Effector memory CD4-positive, alpha-beta T cell (primary cell): ENCODE data around the gene GXYLT1.
"Not testable (repeated sequence)": the region's sequence is repeated elsewhere in the genome, so short reads cannot be mapped to it uniquely, and the experiment has no call there.

Source experiments
- DNase-seq, 3 donors: peaks; one replicate each; pipeline ENCODE4 v3.0.0-alpha.2; 2020
- H3K27ac ChIP-seq: 2 replicates; pipeline ENCODE4 v1.7.0; 2013; ENCODE audit warnings: mild to moderate bottlenecking, low read length, moderate library complexity; ENCODE audit not compliant: insufficient read depth, poor library complexity, severe bottlenecking
- H3K27me3 ChIP-seq: replicated peaks from 2 replicates; pipeline ENCODE4 v1.7.0; 2013; ENCODE audit warnings: mild to moderate bottlenecking, low read length; ENCODE audit not compliant: insufficient read depth, control insufficient read depth, poor library complexity, severe bottlenecking
- H3K36me3 ChIP-seq: 2 replicates; pipeline ENCODE4 v1.7.0; 2013; ENCODE audit warnings: mild to moderate bottlenecking, low read length, moderate library complexity; ENCODE audit not compliant: control insufficient read depth, insufficient read depth
- H3K4me1 ChIP-seq: 2 replicates; pipeline ENCODE4 v1.7.0; 2013; ENCODE audit warnings: low read length, mild to moderate bottlenecking; ENCODE audit not compliant: control insufficient read depth, insufficient read depth, poor library complexity, severe bottlenecking
- H3K4me3 ChIP-seq: 2 replicates; pipeline ENCODE4 v1.7.0; 2013; ENCODE audit warnings: low read length, low read depth, mild to moderate bottlenecking; ENCODE audit not compliant: insufficient read depth, poor library complexity, severe bottlenecking
- H3K9me3 ChIP-seq: 2 replicates; pipeline ENCODE4 v1.7.0; 2013; ENCODE audit warnings: mild to moderate bottlenecking, low read length, moderate library complexity; ENCODE audit not compliant: control insufficient read depth

The GXYLT1 gene

GRCh38 chr12:42076976-42077375 lies 67.7 kb downstream of the GXYLT1 start:
- Histone ChIP-seq H3K27me3 (no peaks in the 10 kb centered on the region), H3K4me1 (no peaks in the 10 kb centered on the region), H3K4me3 (no peak overlapping the region), H3K9me3 (no peaks in the 10 kb centered on the region), H3K36me3 (no peaks in the 10 kb centered on the region), H3K27ac (no peak overlapping the region)
- no peak for DNase-seq

DNA sequence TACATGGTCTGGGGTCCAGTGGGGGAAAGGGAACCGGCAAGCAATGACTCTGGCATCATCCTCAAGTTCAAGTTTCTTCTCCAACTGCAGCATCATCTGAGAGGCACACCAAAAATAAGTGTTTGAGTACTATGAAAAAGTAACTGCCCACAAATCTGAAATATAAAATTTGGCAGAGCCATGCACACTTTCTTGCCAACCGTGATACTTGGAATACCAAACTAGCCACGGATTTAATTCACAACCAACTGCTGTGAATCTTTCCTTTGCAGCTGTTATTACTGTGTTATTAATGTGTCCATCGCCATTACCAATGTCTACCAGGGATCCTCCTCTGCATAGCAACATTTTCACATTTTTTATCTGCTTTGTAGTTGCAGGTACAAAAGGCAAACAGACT lies 74.6 kb downstream of the GXYLT1 start:
- no peaks in the 10 kb centered on the region for H3K27me3 ChIP-seq
- DNase-seq = no peak
- no peaks in the 10 kb centered on the region for H3K9me3 ChIP-seq
- no peaks in the 10 kb centered on the region for H3K4me1 ChIP-seq
- no peak overlapping the region for H3K4me3 ChIP-seq
- H3K36me3 ChIP-seq = no peaks in the 10 kb centered on the region
- H3K27ac ChIP-seq = no peak overlapping the region

GRCh38 chr12:42059127-42059526 lies 85.5 kb downstream of the GXYLT1 start:
- H3K27me3 ChIP-seq = no peaks in the 10 kb centered on the region
- no peaks in the 10 kb centered on the region for H3K4me1 ChIP-seq
- H3K36me3 ChIP-seq = no peaks in the 10 kb centered on the region
- H3K4me3 ChIP-seq = no peak overlapping the region
- H3K9me3 ChIP-seq = no peaks in the 10 kb centered on the region
- DNase-seq = no peak
- H3K27ac ChIP-seq = no peak overlapping the region

- Histone ChIP-seq H3K4me3 (no peak overlapping the region), H3K27me3 (no peaks in the 10 kb centered on the region), H3K9me3 (no peaks in the 10 kb centered on the region), H3K27ac (no peak overlapping the region), H3K36me3 (no peaks in the 10 kb centered on the region), H3K4me1 (no peaks in the 10 kb centered on the region)
- DNase-seq = no peak
Observed at GRCh38 chr12:42056130-42056529, 88.5 kb downstream of the GXYLT1 start.

GRCh38 chr12:42053456-42053855 lies 91.2 kb downstream of the GXYLT1 start:
- peaks cover 4% of the 10 kb centered on the region for H3K27me3 ChIP-seq
- no peaks in the 10 kb centered on the region for H3K4me1 ChIP-seq
- H3K4me3 ChIP-seq = no peak overlapping the region
- H3K9me3 ChIP-seq = no peaks in the 10 kb centered on the region
- no peak for DNase-seq
- H3K27ac ChIP-seq = no peak overlapping the region
- H3K36me3 ChIP-seq = no peaks in the 10 kb centered on the region

DNA sequence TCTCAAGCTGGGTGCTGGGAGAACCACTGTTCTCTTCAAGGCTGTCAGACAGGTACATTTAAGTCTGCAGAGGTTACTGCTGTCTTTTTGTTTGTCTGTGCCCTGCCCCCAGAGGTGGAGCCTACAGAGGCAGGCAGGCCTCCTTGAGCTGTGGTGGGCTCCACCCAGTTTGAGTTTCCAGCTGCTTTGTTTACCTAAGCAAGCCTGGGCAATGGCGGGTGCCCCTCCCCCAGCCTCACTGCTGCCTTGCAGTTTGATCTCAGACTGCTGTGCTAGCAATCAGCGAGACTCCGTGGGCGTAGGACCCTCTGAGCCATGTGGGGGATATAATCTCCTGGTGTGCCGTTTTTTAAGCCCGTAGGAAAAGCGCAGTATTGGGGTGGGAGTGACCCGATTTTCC lies 95.7 kb downstream of the GXYLT1 start:
- not testable (repeated sequence) for H3K27me3 ChIP-seq, H3K4me3 ChIP-seq, H3K9me3 ChIP-seq, H3K27ac ChIP-seq, H3K4me1 ChIP-seq, H3K36me3 ChIP-seq, DNase-seq

GRCh38 chr12:42039577-42039976 lies 105.1 kb downstream of the GXYLT1 start:
- Histone ChIP-seq H3K27me3 (no peaks in the 10 kb centered on the region), H3K27ac (no peak overlapping the region), H3K4me1 (no peaks in the 10 kb centered on the region), H3K36me3 (no peaks in the 10 kb centered on the region), H3K9me3 (no peaks in the 10 kb centered on the region), H3K4me3 (no peak overlapping the region)
- DNase-seq = no peak

GRCh38 chr12:42039176-42039575 lies 105.5 kb downstream of the GXYLT1 start:
- DNase-seq = no peak
- no peak overlapping the region for H3K27ac ChIP-seq
- no peaks in the 10 kb centered on the region for H3K4me1 ChIP-seq
- no peak overlapping the region for H3K4me3 ChIP-seq
- no peaks in the 10 kb centered on the region for H3K9me3 ChIP-seq
- no peaks in the 10 kb centered on the region for H3K27me3 ChIP-seq
- no peaks in the 10 kb centered on the region for H3K36me3 ChIP-seq

DNA sequence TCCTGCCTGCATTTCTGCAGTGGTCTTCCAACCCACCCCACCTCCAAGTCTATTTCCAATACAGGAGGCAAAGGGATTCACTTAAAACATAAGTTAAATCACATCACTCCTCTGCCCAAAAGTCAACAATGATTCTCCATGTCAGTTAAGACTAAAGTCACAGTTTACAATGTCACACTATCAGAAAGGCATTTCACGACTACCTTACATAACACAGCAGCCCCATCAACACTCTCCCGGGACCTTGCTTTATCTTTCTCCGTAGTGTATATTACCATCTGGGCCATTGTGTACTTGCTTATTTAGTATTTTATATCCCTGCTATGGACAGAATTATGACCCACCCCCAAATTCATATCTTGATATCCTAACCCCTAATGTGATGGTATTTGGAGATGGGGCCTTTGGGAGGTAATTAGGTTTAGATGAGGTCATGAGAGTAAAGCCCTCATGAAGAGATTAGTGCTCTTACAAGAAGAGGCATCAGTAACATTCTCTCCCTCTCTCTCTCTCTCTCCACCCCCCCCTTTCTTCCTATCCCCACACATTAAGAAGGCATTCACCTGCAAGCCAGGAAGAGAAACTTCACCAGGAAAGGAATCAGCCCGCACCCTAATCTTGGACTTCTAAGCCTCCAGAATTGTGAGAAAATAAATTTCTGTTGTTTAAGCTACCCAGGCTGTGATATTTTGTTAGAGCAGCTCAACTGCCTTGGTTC lies 112.7 kb downstream of the GXYLT1 start:
- DNase-seq = no peak
- Histone ChIP-seq H3K36me3 (no peaks in the 10 kb centered on the region), H3K9me3 (no peaks in the 10 kb centered on the region), H3K4me3 (no peak overlapping the region), H3K27me3 (no peaks in the 10 kb centered on the region), H3K27ac (no peak overlapping the region), H3K4me1 (no peaks in the 10 kb centered on the region)
